GM04504 (cell line): ENCODE measurements around the gene LRP1B.

ENCODE experiments used
- DNase-seq: peaks from one replicate; pipeline ENCODE4 v3.0.0-alpha.2; 2012; ENCODE audit warnings: low read depth

LRP1B gene

DNA sequence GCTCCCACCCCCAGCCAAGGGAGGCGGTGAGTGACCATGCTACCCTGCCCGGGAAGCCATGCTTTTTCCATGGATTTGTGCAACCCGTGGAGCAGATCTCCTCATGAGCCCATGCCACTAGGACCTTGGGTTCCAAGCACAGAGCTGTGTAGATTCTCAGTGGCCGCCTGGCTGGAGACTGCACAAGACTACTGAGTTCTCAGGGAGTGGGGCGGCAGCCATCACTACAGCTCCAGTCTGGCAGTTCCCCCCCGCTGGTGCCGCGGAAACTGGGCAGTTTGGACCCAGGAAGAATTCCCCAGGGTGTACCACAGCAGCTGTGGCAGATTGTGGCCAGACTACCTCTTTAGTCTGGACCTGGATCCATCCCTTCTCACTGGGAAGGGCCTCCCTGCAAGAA, 470.6 kb downstream of the LRP1B start:
- DNase-seq = no peak

DNA sequence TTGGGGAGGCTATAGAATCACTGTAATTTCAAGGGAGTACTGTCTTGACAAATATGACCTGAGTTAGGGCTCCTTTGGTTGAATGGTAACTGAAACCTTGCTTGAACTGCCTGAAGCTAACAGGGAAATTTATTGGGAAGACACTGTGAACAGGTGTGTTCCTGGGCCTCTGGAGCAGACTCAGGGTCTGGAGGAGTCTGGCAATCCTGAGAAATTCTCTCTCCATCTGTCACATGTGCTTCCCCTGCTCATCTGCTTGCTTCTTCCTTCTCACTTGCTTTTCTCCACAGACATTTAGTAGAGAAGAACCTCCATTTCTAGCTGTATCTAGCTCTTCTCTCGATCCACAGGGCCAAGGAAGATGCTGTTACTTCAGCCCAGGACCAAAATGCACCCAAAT, 476.5 kb downstream of the LRP1B start:
- DNase-seq = no peak

DNA sequence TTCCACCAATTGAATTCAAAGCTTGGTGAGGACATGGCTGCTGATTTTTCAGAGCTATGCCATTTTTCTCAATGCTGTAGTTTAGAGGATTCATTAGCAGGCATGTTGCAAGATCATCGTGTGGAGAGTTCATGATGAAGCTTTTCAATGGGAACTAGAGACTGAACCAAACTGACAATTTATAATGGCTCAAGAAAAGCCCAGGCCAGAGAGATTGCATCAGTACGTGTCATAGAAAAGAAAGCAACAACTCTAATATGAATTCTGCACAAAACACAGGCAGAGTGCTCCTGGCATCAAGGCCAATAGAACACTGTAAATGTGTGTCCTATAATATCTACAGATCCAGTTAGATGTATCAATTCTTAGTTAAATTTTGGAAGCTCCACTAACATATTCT, 477.6 kb downstream of the LRP1B start:
- DNase-seq = no peak

DNA sequence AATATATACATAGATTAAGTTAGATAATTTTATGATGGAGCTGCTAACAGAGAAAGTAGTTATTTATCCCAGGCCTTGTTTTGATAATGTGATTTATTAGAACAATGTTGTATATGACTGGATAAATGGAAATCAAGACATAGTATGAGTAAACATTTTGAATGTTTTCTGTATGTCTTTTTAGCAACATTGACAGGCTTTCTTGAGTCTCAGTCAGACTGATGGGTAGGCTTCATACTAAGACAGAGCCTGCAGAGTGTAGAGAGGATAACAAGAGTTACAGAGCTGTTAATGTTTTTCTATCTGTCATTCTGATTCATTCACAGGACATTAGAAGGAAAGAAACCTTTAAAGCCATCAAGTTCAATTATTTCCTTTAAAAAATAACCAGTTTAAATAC, 478.5 kb downstream of the LRP1B start:
- no peak for DNase-seq

DNA sequence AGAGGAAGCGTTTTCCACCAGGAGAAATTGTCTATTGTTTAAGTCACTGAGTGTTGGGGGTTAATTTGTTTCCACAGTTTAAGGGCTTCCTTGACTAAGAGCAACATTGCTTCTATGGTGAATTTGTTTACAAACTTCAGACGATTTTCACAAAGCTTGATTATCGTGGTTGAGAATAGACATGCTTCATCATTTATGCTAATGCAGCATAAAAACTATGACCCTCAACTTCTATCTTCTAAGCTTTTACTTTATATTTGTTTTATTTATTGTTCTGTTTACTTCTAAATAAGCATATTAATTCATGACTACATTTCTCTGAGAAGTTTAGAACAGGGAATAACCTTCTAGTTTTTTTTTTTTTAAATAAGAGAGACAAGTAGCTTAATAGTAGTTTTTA, 483.5 kb downstream of the LRP1B start:
- no peak for DNase-seq

DNA sequence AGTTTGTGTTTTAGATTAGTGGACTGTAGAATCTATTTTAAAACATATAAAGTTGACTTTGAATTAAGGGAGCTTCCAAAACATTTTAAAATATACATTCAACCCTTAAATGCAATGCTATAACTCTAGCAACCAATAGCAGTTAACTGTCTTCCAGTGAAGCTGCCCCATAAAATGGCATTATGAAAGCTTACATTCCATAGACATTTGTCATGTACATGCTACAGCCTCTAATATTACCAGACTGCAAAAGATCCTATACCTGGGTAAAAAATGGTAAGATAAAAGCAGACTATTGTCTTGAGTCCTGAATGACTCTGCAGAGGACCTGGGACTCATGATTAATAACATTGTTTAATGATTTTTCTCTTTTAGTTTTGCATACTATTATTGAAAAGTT, 489.4 kb downstream of the LRP1B start:
- no peak for DNase-seq

DNA sequence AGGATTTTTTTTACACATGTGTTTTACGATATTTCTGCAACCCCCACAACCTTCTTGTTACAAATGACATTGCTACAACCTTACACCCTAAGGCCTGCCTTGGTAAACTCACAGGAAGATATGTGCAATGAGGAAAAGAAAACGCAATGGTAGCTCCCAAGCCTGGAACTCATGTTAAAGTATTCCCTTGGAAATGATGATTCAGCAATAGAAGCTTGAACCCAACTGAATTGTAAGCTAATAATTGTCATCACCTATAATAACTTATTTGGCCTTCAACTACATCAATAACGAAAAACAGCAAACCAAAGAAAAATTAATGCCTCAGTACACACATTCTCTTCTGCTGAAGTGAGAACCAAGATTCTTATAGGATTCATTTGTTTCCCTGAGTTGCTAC, 491.0 kb downstream of the LRP1B start:
- no peak for DNase-seq

DNA sequence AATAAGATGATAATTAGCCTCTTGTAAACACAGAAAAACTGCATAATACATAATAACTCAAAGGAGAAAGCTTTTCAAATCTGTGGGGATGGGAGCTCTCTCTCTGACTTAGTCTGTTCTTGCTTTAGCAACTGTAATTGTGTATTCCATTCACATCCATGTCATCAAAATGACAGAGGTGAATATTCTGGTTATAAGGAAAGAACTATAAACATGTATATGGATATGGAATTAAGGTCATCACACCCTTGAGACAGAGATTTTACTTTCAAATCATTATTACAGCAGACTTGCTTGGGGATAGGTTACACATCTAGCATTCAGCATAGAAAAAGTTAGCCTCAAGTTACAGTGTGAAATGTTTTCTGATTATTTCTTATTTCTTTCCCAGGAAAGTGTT, 497.7 kb downstream of the LRP1B start:
- no peak for DNase-seq

DNA sequence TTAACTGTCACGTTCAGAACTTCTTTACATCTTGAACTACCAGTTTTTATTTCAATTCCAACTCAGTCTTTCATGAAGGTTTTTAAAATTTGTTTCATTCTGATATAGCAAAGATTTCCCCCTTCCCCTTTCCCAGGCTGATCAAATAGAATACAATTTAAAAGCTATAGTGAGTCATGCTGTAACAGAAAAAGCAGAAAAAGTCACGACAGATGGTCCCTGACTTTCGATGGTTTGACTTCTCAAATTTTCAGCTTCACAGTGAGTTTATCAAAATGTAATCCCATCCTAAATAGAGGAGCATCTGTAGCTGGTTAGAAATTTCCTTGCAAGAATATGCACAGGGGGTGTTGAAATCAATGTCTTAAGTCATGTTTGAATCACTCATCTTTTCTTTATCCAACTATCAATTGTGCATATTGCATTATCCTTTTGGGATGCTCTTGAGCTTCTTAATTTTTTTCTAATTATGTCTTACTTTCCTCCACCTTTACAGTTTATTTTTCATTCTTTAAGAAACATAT, 500.3 kb downstream of the LRP1B start:
- DNase-seq = no peak

DNA sequence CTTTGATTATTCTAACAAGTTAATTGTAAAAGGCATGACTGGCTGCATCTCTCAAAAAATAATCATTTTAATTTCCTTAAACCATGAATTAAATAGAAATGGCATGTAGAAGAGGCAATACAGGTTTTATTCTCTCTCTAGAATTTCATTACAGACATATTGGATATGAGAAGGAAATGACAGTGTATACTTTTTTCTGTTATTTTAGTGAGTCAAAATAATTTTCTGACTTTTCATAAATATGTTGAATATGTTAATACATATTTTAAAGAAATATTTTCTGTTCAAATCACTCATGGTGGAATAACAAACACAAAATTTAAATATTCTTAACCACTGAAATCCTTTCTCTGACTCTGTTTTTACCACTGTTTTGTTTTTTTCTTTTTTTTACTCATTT, 510.4 kb downstream of the LRP1B start:
- no peak for DNase-seq

DNA sequence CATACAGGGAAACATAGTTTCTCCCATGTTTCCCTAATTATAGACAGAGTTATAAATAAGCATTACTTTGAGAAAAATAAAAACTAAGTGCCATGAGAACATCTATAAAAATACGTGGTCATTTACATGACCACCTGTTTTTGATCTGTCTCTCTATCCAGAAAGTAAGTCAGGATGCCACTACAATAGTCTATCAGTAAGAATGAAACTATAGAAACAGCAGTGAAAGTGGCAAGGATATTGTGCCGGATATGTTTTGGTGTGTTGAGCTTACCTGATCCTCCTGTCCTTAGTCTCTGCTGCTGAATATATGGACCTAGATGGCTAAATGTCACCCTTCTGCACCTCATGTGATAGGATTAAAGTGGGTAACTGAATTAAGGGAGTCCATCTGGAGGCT, 512.4 kb downstream of the LRP1B start:
- no peak for DNase-seq

DNA sequence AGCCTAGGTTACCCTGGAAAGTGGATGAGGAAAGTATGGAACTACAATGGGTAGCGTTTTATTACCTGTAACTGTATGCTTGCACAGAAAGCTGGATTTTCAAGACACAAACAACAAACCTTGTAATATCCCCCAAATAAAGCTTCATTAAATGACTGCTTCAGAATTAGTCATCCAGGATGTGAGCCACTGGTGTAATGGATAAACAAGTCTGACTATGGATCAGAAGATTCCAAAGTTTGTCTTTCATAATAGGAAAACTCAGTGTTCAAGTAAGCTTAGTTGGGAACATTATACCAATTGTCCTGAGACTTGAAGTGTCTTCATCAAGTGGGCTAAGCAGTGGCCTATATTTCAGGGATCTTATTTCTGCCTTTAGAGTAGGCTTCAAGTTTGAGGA, 518.8 kb downstream of the LRP1B start:
- no peak for DNase-seq

DNA sequence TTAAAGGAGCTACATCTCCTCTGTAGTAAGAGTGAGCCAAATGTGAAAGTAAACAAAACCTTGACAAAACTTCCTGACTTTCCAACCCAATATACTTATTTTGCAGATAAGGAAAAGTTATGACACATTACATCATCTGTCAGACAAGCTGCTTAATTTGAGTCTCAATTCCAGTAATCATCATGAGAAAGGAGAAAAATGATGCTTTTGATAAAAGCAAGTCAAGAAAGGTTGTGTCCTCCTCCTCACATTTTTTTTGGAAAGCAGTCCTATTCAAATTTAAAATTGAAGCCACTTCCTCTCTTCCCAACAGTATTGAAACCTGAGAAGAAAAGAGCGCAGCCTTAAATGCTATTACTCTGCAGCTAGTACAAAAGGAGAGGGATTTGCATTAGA, 519.6 kb downstream of the LRP1B start:
- no peak for DNase-seq

DNA sequence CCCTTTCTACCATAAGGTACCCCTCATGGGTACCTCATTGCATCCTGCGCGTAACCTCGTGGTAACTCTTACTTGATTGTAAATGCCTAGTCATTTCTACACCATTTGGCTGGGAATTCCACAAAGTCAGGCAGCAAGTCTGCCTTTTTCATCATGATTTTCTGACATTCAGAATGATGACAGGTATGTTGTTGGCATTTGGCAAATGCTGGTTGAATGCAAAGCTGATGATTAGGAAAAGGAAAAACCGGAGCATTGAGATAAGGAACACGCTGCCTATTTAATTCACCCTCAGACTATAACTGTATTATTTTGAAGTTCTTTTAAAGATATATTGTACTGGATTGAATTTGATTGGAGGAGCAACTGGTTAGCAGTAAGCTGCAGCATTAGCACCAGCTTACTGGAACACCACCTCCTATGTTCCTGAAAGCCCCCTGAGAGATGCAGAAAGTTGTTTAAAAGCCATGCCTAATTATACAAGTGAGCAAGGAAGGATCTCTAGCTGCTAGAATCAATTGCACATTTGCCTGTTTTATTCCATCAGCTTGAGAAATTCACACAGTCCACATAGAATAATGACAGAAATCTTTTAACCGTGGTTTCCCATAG, 520.1 kb downstream of the LRP1B start:
- DNase-seq = no peak

DNA sequence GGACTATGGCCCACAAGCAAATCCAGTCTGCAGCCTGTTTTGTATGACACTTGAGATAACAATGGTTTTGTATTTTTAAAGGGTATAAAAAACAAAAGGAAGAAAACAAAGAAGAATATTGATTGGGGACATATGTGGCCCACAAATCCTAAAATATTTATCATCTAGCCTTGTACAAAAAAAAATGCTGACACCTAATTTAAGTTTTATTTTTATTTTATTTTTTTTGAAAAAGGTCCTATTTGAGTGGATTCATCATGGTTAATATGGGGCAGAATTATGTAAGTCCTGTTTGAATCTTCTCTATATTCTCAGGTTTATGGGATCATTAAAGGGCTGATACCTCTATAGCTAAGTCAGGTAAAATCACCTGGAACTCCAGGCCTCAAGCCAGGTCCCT, 525.7 kb downstream of the LRP1B start:
- DNase-seq = no peak

DNA sequence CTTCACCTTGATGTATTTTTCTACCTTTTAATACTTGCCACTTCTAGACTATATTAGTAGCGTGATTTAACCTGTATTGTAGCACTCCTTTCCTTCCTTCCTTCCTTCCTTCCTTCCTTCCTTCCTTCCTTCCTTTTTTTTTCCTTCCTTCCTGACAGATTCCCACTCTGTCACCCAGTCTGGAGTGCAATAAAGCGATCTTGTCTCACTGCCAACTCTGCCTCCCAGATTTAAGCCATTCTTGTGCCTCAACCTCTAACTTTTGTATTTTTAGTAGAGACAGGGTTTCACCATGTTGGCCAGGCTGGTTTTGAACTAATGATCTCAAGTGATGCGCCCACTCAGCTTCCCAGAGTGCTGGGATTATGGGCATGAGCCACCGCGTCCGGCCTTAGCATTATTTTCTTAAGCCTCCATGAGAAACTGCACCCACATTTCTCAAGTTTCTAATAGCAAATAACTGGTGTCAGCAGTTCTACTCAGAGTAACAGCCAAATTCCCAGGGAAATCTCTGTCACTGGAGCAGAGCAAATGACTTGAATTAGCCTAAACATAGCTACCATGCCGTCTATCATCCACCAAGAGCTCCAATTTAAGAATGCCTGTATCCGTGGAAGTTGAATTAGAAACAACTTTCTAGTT, 529.2 kb downstream of the LRP1B start:
- DNase-seq = no peak

DNA sequence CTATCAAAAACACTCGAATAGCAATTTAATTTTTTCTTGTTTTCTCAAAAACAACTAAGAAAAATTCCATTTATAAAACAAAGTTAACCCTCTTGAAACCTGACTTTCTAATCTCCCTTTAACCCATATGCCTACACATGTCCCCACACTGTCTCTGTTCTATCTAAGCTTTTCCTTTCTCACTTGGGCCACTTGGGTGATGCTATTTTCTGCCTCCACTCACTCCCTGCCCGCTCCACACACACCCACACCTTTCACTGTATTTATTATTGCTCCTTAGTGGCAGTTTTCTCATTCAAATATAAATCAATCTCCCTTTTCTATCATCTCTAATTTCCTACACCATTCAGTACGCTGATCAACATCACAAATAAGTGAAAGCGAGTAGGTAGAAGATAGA, 531.1 kb downstream of the LRP1B start:
- no peak for DNase-seq

DNA sequence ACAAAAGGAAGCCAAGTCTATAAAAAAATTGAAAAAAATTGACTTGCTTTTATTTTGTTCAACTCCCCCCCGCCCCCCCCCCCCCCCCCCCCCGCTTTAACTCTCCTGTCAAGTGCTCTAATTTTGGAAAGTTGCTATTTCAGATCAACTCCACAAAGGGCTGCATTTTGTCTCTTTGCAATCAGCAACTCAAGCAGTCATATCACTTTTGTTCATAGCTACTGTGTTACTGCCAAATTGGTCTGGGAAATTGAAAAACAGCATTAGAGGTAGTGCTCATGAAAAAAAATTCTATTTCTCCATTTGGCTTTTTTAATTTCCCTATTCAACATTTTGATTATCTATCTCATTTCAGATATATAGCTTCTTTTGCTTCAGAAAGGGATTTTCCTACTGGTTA, 531.8 kb downstream of the LRP1B start:
- no peak for DNase-seq

DNA sequence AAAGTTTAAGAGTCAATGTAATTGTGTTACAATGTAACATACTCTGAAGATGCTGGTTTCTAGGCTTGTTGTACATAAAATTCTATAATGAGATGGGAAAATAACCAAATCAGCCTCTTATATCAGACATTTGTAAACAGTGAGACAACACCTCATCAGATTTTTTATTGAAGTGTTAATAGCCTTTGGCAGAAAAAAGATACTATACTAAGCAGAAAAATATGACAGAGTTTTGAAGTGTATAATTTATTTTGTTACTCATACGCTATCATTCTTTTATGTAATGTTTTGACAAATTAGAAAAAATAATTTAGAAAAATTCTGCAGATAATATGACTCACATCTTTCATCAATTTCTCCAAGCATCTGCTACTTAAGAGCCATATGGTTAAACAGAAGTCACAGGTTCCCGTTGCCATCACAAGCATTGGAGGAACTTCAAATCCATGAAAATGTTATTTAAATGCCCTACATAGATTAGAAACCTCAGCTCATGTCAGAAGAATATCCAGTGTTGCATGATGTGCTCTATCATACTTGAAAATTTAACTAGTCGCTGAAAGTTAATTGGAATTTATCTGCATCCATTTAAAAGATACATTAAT, 535.4 kb downstream of the LRP1B start:
- DNase-seq = no peak

DNA sequence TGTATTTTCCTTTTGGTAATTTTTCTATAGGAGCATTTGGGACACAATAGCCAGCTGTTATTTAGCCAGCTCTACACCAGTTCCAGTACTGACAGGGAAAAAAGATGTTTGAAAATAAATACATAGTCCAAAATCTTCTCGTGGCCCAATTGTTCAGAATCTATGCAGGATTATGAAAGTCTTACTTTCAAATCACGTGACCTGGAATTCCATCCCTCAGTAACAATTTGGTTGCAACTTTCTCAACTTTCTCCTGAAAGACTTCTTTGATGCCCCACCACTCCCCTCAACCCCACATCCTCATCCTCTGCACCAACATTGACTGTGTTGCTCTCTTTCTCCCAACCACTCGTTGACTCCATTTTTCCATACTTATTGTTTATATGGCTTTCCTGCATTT, 539.0 kb downstream of the LRP1B start:
- DNase-seq = no peak

DNA sequence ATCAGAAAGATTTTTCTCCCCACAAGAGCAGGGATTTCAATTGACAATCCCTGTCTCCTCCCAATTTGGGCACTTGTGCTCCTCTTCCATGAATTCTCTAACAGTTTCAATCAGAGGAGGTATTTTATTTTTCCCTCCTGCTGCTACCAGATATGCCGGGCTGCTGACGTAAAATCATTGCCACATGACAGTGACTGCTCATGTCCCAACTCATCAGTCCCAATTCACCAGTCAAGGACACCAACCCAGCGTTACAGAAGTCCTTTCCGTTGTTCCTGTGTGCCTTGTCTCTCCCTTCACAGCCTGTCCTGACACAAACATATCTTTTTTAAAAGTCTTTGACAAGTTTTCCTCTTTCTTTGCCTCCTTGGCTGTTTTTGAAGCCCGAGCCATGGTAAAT, 540.2 kb downstream of the LRP1B start:
- DNase-seq = no peak

DNA sequence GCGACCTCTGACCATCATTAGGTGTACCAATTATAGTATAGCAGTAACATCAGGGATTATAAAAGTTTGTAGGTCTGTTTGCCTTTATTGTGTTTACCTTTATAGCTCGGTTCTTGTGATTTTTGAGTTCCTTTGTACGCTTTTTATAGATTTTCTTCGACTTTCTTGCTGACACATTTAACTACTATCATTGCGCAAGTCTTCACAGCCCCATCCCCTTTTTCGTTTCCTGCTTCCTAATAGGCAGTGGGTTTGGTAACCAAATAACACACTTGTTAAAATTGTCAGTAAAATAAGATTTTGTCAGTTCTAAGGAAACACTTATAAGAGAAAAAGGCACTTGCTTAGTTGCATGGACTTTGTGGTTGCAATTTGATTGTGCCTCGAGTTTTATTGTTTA, 541.5 kb downstream of the LRP1B start:
- DNase-seq = no peak

DNA sequence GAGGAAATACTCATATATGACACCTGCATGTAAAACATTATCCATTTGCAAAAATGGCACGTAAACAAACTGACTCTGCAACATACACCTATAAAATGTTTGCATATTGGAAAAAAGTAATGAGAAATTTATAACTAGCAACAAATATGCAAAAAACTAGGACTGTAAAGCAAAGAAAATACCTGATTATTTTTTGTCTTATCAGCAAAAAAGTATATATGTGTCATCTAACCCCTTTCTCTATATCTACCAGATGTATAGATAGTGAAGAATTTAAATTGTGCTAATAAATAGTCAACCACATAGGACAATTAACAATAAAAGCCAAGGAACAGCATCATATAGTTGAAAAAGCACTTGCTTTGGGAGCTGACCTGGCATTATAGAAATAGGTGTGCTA, 543.8 kb downstream of the LRP1B start:
- no peak for DNase-seq

DNA sequence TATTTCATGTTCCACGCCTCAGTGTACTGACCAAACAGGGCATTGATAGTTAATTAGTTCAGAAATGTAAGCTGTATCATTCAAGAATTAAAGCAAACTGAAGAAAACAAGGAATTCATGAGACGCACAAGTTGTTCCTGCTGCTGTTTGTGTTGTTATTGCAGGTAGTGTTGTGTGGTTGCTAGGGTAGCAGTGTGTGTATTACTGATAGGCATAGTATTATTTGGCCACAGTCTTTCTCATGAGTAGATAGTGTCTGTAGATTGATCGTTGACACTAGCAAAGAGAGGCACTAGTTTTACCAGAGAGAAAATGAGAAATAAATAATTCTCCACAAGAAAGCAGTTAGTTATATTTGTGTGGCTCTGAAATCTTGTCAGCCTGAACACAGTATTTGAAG, 548.6 kb downstream of the LRP1B start:
- DNase-seq = no peak
